Naive thymus-derived CD4-positive, alpha-beta T cell (primary cell): ENCODE measurements around the gene FNDC10. TPM values are rescaled to one million over a fixed set of nuclear protein-coding genes. Genes with fewer than 3 reads are reported as not detected.

Experiments
- ATAC-seq: fragments of 150-1000 bp; cut with Tn5 transposase; 2 replicates; pipeline ENCODE4 v1.10.0; 2021; ENCODE audit warnings: mild to moderate bottlenecking, moderate library complexity
- CTCF ChIA-PET: fragments of 350-600 bp; sonication (Branson Sonifier 250); formaldehyde crosslinking; loops from one replicate; lab custom pipeline; 2021; ENCODE audit warnings: antibody characterized with exemption; lab: Charles Lee
- POLR2A ChIA-PET: fragments of 350-600 bp; sonication (Branson Sonifier 250); formaldehyde crosslinking; loops from one replicate; lab custom pipeline; 2021; ENCODE audit warnings: antibody characterized with exemption, inconsistent platforms; lab: Charles Lee
- DNase-seq, 9 donors: peaks; one replicate each; pipeline versions ENCODE4 v3.0.0 to v3.0.0-alpha.2; 2020 to 2022; ENCODE audit warnings: mixed read lengths in 1 of 9
- H3K27ac ChIP-seq: one replicate; pipeline ENCODE4 v1.7.0; 2013; ENCODE audit warnings: mild to moderate bottlenecking, low read depth, low read length, moderate library complexity
- H3K27me3 ChIP-seq, 2 donors: one replicate each; pipeline ENCODE4 v1.7.0; 2013; ENCODE audit warnings: low read length in 2 of 2, mild to moderate bottlenecking in 2 of 2, moderate library complexity in 2 of 2; ENCODE audit not compliant: control insufficient read depth in 2 of 2, insufficient read depth in 2 of 2
- H3K36me3 ChIP-seq, 3 experiments: 1 replicate in 2 of 3; 2 replicates in 1 of 3; pipeline ENCODE4 v1.7.0; 2013; ENCODE audit warnings: low read length in 3 of 3, mild to moderate bottlenecking in 3 of 3, moderate library complexity in 1 of 3; ENCODE audit not compliant: insufficient read depth in 3 of 3, control insufficient read depth in 2 of 3
- H3K4me1 ChIP-seq, 2 donors: one replicate each; pipeline ENCODE4 v1.7.0; 2013; ENCODE audit warnings: low read length in 2 of 2, mild to moderate bottlenecking in 2 of 2, moderate library complexity in 1 of 2; ENCODE audit not compliant: control insufficient read depth in 2 of 2, insufficient read depth in 2 of 2
- H3K4me3 ChIP-seq: 2 replicates; pipeline ENCODE4 v1.7.0; 2013; ENCODE audit warnings: mild to moderate bottlenecking, low read length
- H3K9me3 ChIP-seq, 3 experiments: 1 replicate in 2 of 3; 2 replicates in 1 of 3; pipeline ENCODE4 v1.7.0; 2013; ENCODE audit warnings: low read length in 3 of 3; ENCODE audit not compliant: control insufficient read depth in 2 of 3
- H3K27ac Mint-ChIP-seq, 9 donors: one replicate each; pipeline ENCODE4 v1.8.0; 2020 to 2022; ENCODE audit warnings: mixed read lengths in 9 of 9, mild to moderate bottlenecking in 8 of 9, moderate library complexity in 5 of 9, inconsistent platforms in 2 of 9
- H3K27me3 Mint-ChIP-seq, 5 donors: one replicate each; pipeline ENCODE4 v1.8.0; 2021 to 2022; ENCODE audit warnings: mixed read lengths in 5 of 5, mild to moderate bottlenecking in 1 of 5
- H3K36me3 Mint-ChIP-seq, 5 donors: one replicate each; pipeline ENCODE4 v1.8.0; 2020 to 2022; ENCODE audit warnings: mixed read lengths in 5 of 5, mild to moderate bottlenecking in 3 of 5, inconsistent platforms in 1 of 5
- H3K4me1 Mint-ChIP-seq, 7 donors: one replicate each; pipeline ENCODE4 v1.8.0; 2020 to 2022; ENCODE audit warnings: mixed read lengths in 7 of 7, mild to moderate bottlenecking in 3 of 7, inconsistent platforms in 1 of 7
- H3K4me3 Mint-ChIP-seq, 10 donors: one replicate each; pipeline ENCODE4 v1.8.0; 2020 to 2022; ENCODE audit warnings: mild to moderate bottlenecking in 10 of 10, mixed read lengths in 10 of 10, moderate library complexity in 6 of 10, inconsistent platforms in 2 of 10
- H3K9me3 Mint-ChIP-seq, 11 donors: one replicate each; pipeline ENCODE4 v1.8.0; 2020 to 2022; ENCODE audit warnings: mixed read lengths in 11 of 11, mild to moderate bottlenecking in 4 of 11, inconsistent platforms in 1 of 11, moderate library complexity in 1 of 11
- intact Hi-C, 2 donors: fragments of 100-400 bp; cut with micrococcal nuclease; formaldehyde crosslinking; loops; one replicate each; pipeline ENCODE4 v1.15.1; 2023
- polyA plus RNA-seq, 2 donors: library from polyadenylated mRNA; unstranded; fragments of 300-500 nt; fragmentation: Illumina TruSeq; gene quantifications; one replicate each; pipeline ENCODE4 v1.2.3, GENCODE V29; 2021
- total RNA-seq, 6 experiments: library from RNA in 5 of 6; stranded (reverse) in 5 of 6; gene quantifications; 1 replicate in 5 of 6; 2 replicates in 1 of 6; pipeline ENCODE4 v1.2.3 and lab custom pipeline; 2021 to 2026

The FNDC10 gene
- total and polyA plus RNA-seq, 7 experiments from 2014 or later = 1.3 to 10.7 (median 3.2) TPM

DNA sequence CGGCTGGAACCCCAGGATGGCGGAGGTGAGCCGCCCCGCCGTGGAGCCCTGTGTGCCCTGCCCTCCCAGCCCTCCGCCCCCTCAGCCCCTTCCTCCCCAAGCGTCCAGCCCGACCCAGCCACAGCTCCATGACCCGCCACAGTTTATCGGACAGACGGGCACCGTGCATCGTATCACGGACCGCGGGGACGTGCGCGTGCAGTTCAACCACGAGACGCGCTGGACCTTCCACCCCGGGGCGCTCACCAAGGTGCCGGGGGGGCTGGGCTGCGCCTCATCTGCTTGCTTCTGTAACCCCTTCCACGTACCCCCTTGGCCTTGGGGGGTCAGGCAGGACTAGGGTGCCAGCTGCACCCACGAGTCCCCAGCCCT, 25.5 kb upstream of the FNDC10 start:
- ChIA-PET CTCF (no interaction called here), POLR2A (interaction anchor here (3.2 kb wide), 1 partner anchor 10 kb away, joined by 24 read pairs; the partner anchor contains the start of gene MIB2)
- Mint-ChIP-seq H3K9me3 (peaks cover 0 to 4% (median 0%) of the 10 kb centered on the region in 11 donors), H3K27ac (no peak overlapping the region), H3K27me3 (peaks cover 0 to 2% (median 0%) of the 10 kb centered on the region in 5 donors), H3K36me3 (peaks cover 0 to 2% (median 0%) of the 10 kb centered on the region in 5 donors), H3K4me1 (peaks cover 0 to 19% (median 3%) of the 10 kb centered on the region in 7 donors), H3K4me3 (no peak overlapping the region)
- Histone ChIP-seq H3K27me3 (no peaks in the 10 kb centered on the region), H3K9me3 (no peaks in the 10 kb centered on the region), H3K4me1 (no peaks in the 10 kb centered on the region), H3K4me3 (no peak overlapping the region), H3K27ac (no peak overlapping the region), H3K36me3 (no peaks in the 10 kb centered on the region)
- intact Hi-C loops = no loop called here
- no peak for DNase-seq
- ATAC-seq = no peak

DNA sequence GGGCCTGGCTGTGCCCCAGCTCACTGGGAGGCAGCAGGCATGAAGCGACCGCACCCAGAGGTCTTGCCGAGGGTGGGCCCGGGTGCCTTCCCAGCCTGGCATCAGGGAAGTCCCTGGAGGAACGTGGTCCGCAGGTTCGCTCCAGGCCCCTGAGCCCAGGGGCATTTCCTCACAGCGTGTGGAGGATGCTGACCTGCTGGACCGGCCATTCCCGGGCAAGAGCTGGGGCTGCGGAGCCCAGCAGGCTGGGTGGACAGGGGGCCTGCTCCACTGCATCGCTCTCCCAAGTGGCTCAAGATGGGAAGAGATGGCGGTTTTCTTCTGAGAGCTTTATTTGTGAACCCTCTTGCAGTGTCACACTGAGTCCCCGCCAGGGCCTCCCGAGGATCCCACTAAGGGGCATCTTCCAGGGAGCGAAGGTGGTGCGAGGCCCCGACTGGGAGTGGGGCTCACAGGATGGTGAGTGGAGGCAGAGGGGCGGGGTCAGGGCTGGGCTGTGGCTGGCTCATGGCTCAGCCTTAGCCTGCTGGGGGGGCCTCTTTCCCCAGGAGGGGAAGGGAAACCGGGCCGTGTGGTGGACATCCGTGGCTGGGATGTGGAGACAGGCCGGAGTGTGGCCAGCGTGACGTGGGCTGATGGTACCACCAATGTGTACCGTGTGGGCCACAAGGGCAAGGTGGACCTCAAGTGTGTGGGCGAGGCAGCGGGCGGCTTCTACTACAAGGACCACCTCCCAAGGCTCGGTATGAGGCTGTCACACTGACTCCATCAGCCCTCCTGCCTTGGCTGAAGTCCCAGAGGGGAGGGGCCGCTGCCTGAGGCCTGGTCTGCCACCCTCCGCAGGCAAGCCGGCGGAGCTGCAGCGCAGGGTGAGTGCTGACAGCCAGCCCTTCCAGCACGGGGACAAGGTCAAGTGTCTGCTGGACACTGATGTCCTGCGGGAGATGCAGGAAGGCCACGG, 24.8 kb upstream of the FNDC10 start:
- DNase-seq = no peak
- H3K27ac ChIP-seq = no peak overlapping the region
- peak overlapping the region in 1 of 9 donors; percentile 43 for H3K27ac Mint-ChIP-seq

DNA sequence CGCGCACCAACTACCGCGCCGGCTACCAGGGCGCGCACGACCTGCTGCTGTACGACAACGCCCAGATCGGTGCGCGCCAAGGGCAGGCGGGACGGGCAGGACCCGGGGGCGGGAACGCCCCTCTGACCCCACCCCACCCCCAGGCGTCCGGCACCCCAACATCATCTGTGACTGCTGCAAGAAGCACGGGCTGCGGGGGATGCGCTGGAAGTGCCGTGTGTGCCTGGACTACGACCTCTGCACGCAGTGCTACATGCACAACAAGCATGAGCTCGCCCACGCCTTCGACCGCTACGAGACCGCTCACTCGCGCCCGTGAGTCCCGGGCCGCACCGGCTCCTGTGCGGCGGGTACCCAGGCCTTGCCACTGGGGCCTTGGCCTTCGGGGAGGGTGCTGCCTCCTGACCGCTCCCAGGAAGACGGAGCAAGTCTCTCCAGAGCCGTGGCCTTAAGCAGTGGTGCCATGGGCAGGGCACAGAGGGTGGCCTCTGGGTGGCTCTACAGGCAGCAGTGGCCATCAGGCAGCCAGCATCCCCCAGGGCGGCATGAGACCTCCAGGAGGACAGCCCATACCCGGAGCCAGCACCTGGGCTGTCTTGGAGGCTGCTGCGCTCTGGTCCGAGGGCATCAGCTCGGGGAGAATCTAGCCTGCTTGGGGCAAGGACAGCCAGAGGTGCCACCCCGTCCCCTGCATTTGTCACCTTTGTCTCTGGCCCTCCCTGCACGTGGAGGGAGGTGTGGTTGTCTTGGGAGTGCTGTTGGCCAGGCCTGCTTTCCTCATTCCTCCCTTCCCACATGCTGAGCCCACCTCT, 23.9 kb upstream of the FNDC10 start:
- Histone ChIP-seq H3K4me1 (no peaks in the 10 kb centered on the region), H3K9me3 (no peaks in the 10 kb centered on the region), H3K27me3 (no peaks in the 10 kb centered on the region), H3K27ac (no peak overlapping the region), H3K36me3 (no peaks in the 10 kb centered on the region), H3K4me3 (no peak overlapping the region)
- H3K4me3 Mint-ChIP-seq = no peak overlapping the region
- ATAC-seq (no peak), DNase-seq (no peak)
- CTCF ChIA-PET = no interaction called here
- H3K27me3 Mint-ChIP-seq = no peaks in the 10 kb centered on the region
- no peaks in the 10 kb centered on the region for H3K36me3 Mint-ChIP-seq
- H3K9me3 Mint-ChIP-seq = no peaks in the 10 kb centered on the region
- POLR2A ChIA-PET = interaction anchor here (3.2 kb wide), 1 partner anchor 9 kb away, joined by 24 read pairs; the partner anchor contains the start of gene MIB2
- no peak overlapping the region for H3K27ac Mint-ChIP-seq
- peaks cover 0 to 15% (median 0%) of the 10 kb centered on the region in 7 donors for H3K4me1 Mint-ChIP-seq
- intact Hi-C loops = no loop called here

More for the DNA sequence above, 24.8 kb upstream of the FNDC10 start:
- no peak overlapping the region for H3K4me3 ChIP-seq
- H3K36me3 Mint-ChIP-seq = no peaks in the 10 kb centered on the region
- H3K9me3 ChIP-seq = no peaks in the 10 kb centered on the region
- peaks cover 0 to 15% (median 0%) of the 10 kb centered on the region in 7 donors for H3K4me1 Mint-ChIP-seq
- ATAC-seq = no peak
- ChIA-PET POLR2A (interaction anchor here (3.2 kb wide), 1 partner anchor 10 kb away, joined by 24 read pairs; the partner anchor contains the start of gene MIB2), CTCF (no interaction called here)
- no peaks in the 10 kb centered on the region for H3K36me3 ChIP-seq
- H3K4me1 ChIP-seq = no peaks in the 10 kb centered on the region
- H3K9me3 Mint-ChIP-seq = no peaks in the 10 kb centered on the region
- no peaks in the 10 kb centered on the region for H3K27me3 ChIP-seq
- no peak overlapping the region for H3K4me3 Mint-ChIP-seq
- no peaks in the 10 kb centered on the region for H3K27me3 Mint-ChIP-seq
- intact Hi-C loops = no loop called here

DNA sequence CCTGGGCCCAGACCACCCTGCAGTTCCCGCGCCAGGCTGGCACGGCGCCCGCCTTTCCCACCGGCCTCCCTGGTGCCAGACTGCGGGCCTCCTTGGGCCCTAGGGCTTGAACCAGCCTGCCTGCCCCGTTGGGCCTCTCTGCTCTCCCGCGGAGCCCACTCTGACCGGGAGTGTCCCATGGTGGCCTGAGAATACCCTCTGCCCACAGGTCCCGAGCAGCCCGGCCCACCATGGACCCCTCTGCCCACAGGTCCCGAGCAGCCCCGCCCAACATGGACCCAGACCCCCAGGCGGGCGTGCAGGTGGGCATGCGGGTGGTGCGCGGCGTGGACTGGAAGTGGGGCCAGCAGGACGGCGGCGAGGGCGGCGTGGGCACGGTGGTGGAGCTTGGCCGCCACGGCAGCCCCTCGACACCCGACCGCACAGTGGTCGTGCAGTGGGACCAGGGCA, 23.3 kb upstream of the FNDC10 start:
- POLR2A ChIA-PET = no interaction called here
- no peak for ATAC-seq
- Mint-ChIP-seq H3K4me3 (no peak overlapping the region), H3K36me3 (no peaks in the 10 kb centered on the region), H3K4me1 (peaks cover 0 to 15% (median 0%) of the 10 kb centered on the region in 7 donors), H3K9me3 (no peaks in the 10 kb centered on the region), H3K27me3 (no peaks in the 10 kb centered on the region), H3K27ac (no peak overlapping the region)
- no peak overlapping the region for H3K27ac ChIP-seq
- H3K4me1 ChIP-seq = no peaks in the 10 kb centered on the region
- no peak overlapping the region for H3K4me3 ChIP-seq
- no peaks in the 10 kb centered on the region for H3K36me3 ChIP-seq
- H3K9me3 ChIP-seq = no peaks in the 10 kb centered on the region
- H3K27me3 ChIP-seq = no peaks in the 10 kb centered on the region
- intact Hi-C loops = no loop called here
- CTCF ChIA-PET = no interaction called here
- DNase-seq = peak in 1 of 9 donors; percentile 12

DNA sequence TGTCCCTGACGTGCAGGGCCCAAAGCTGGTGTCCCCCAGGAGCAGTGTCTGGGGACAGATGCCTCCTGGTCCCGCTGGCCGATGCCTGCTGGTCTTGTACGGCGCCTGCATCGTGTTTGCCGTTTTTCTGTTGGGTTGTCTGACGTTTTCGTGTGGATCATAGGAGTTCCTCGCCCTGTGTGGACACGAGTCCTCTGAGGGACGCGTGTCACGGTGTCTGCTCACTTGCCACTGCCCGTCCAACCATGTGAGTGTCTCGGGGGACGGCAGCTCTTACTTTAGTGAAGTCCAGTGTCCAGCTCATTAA, 22.8 kb upstream of the FNDC10 start:
- POLR2A ChIA-PET = no interaction called here
- no peaks in the 10 kb centered on the region for H3K36me3 Mint-ChIP-seq
- no peaks in the 10 kb centered on the region for H3K27me3 ChIP-seq
- no peaks in the 10 kb centered on the region for H3K27me3 Mint-ChIP-seq
- no peaks in the 10 kb centered on the region for H3K9me3 ChIP-seq
- H3K27ac Mint-ChIP-seq = no peak overlapping the region
- peak overlapping the region in 1 of 10 donors; percentile 36 for H3K4me3 Mint-ChIP-seq
- H3K36me3 ChIP-seq = no peaks in the 10 kb centered on the region
- H3K4me1 Mint-ChIP-seq = peaks cover 0 to 15% (median under 1%) of the 10 kb centered on the region in 7 donors
- intact Hi-C loops = no loop called here
- DNase-seq = no peak
- H3K4me3 ChIP-seq = no peak overlapping the region
- CTCF ChIA-PET = no interaction called here
- no peaks in the 10 kb centered on the region for H3K4me1 ChIP-seq
- no peaks in the 10 kb centered on the region for H3K9me3 Mint-ChIP-seq
- no peak for ATAC-seq
- H3K27ac ChIP-seq = no peak overlapping the region

DNA sequence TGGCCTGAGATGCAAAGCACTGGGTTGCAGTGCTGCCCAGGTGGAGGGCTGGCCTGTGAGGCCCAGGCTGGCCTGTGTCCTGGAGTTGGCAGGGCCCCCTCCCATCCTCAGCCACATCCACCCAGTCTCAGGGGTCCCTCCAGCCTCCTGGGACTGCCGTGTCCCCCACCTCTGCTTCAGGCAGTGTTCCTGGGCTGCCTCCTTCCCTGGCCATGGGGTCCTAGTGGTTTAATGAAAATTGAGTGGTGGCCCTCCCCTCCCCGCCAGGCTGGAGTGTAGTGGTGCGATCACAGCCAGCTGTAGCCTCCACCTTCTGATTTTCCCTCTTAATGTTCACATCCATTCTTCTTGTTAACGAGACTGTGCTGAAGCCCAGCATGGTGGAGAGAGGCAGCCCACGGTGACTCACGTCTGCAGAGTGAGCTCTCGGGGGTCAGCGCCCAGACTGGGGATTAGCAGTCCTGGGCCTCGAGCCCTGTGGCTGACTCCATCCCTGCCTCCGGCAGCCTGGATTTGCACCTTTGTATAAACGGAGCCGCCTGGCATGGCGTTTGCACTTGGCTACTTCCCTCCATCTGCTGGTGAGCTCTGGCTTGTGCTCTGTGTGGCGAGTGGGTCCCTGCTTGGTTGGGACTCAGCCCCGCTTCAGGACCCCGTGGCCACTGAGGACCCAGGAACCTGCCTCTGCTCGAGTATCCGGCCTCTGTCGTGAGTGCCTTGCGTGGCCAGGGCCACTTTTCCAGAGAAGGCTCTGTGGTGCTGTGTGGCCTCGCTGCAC, 22.3 kb upstream of the FNDC10 start:
- H3K27ac ChIP-seq = no peak overlapping the region
- DNase-seq = no peak
- Mint-ChIP-seq H3K27ac (peak overlapping the region in 2 of 9 donors; percentile 11 to 41), H3K4me1 (peaks cover 0 to 21% (median 6%) of the 10 kb centered on the region in 7 donors), H3K9me3 (no peaks in the 10 kb centered on the region), H3K4me3 (peak overlapping the region in 2 of 10 donors; percentile 20 to 25), H3K36me3 (no peaks in the 10 kb centered on the region), H3K27me3 (no peaks in the 10 kb centered on the region)
- ChIA-PET CTCF (no interaction called here), POLR2A (no interaction called here)
- no peak overlapping the region for H3K4me3 ChIP-seq
- H3K27me3 ChIP-seq = no peaks in the 10 kb centered on the region
- H3K9me3 ChIP-seq = no peaks in the 10 kb centered on the region
- no peaks in the 10 kb centered on the region for H3K36me3 ChIP-seq
- intact Hi-C loops = no loop called here
- H3K4me1 ChIP-seq = no peaks in the 10 kb centered on the region
- ATAC-seq = no peak
